GM12878 (cell line): Measurements from ENCODE around the gene FANK1. TPM values are rescaled to one million over a fixed set of nuclear protein-coding genes. Genes with fewer than 3 reads are reported as not detected.

ENCODE experiments used
- ATAC-seq: fragments of 200-7000 bp; cut with Tn5 transposase; 3 replicates; pipeline ENCODE4 v1.9.1; 2020; ENCODE audit warnings: mild to moderate bottlenecking, moderate library complexity
- BruUV-seq: library from RNA; stranded (reverse); fragments of 400-500 nt; replicated peaks from 2 replicates; lab custom pipeline; 2021; lab: Mats Ljungman, UMichigan
- CTCF ChIA-PET: fragments of 300-600 bp; sonication (Branson Sonifier 250); formaldehyde crosslinking; extraction: SDS; loops from one replicate; lab custom pipeline; 2021; ENCODE audit warnings: inconsistent platforms; lab: Yijun Ruan, JAX
- POLR2A ChIA-PET: fragments of 350-600 bp; formaldehyde crosslinking; extraction: SDS; loops from one replicate; lab custom pipeline; 2021; ENCODE audit warnings: inconsistent platforms; lab: Charles Lee
- RAD21 ChIA-PET: fragments of 300-600 bp; sonication (Branson Sonifier 250); formaldehyde crosslinking; loops from one replicate; lab custom pipeline; 2023; ENCODE audit warnings: antibody characterized with exemption; ENCODE audit not compliant: unreplicated experiment; lab: Charles Lee
- SMC1A ChIA-PET: fragments of 300-600 bp; sonication (Branson Sonifier 250); formaldehyde crosslinking; loops from one replicate; lab custom pipeline; 2023; ENCODE audit not compliant: unreplicated experiment, uncharacterized antibody; lab: Charles Lee
- DNase-seq: peaks from one replicate; pipeline ENCODE4 v3.0.0-alpha.2; 2011; ENCODE audit warnings: low read depth, low spot score
- FAIRE-seq: peaks from 3 replicates; lab custom pipeline; 2011; peaks lifted over from hg19 to GRCh38; lab: Jason Lieb, UNC
- H2AFZ ChIP-seq: 2 replicates; pipeline ENCODE4 v1.6.0; 2011; ENCODE audit warnings: low read depth, low read length, control low read depth; ENCODE audit not compliant: control insufficient read depth
- H3K27ac ChIP-seq: 2 replicates; pipeline ENCODE4 v1.5.1; 2011; ENCODE audit warnings: control low read depth; ENCODE audit not compliant: control insufficient read depth, insufficient read depth
- H3K27me3 ChIP-seq, 2 experiments: replicated peaks in 1 of 2; 2 replicates each; pipeline versions ENCODE4 v1.6.0 to v1.6.1; 2011; ENCODE audit warnings: low read length in 1 of 2; ENCODE audit not compliant: control insufficient read depth in 2 of 2, insufficient read depth in 2 of 2
- H3K36me3 ChIP-seq, 2 experiments: 2 replicates each; pipeline ENCODE4 v1.5.1; 2011; ENCODE audit warnings: low read length in 1 of 2; ENCODE audit not compliant: control insufficient read depth in 2 of 2, insufficient read depth in 2 of 2
- H3K4me1 ChIP-seq: 2 replicates; pipeline ENCODE4 v1.6.1; 2011; ENCODE audit warnings: mild to moderate bottlenecking, low read length, moderate library complexity, mixed read lengths; ENCODE audit not compliant: control insufficient read depth, insufficient read depth
- H3K4me2 ChIP-seq: 2 replicates; pipeline ENCODE4 v1.6.0; 2011; ENCODE audit warnings: control low read depth; ENCODE audit not compliant: control insufficient read depth, insufficient read depth
- H3K4me3 ChIP-seq: fragments of 200-600 bp; sonication (generic); 2 replicates; pipeline ENCODE4 v1.5.1; 2016
- H3K79me2 ChIP-seq: 2 replicates; pipeline ENCODE4 v1.6.0; 2011; ENCODE audit warnings: low read length; ENCODE audit not compliant: control insufficient read depth, insufficient read depth
- H3K9ac ChIP-seq: 2 replicates; pipeline ENCODE4 v1.8.0; 2011; ENCODE audit warnings: low read length, control low read depth, mixed read lengths; ENCODE audit not compliant: control insufficient read depth, insufficient read depth
- H3K9me3 ChIP-seq: replicated peaks from 3 replicates; pipeline ENCODE4 v1.5.1; 2011; ENCODE audit warnings: mild to moderate bottlenecking, low read length; ENCODE audit not compliant: control insufficient read depth, insufficient read depth
- H4K20me1 ChIP-seq: 2 replicates; pipeline ENCODE4 v1.6.0; 2011; ENCODE audit not compliant: control insufficient read depth, insufficient read depth
- GABPA ChIP-seq: IDR thresholded peaks from 2 replicates; pipeline ENCODE4 v1.6.1; 2014; ENCODE audit warnings: antibody characterized with exemption, low read depth, mild to moderate bottlenecking, inconsistent platforms
- GATAD2B ChIP-seq: fragments of 450-650 bp; conservative IDR thresholded peaks from 2 replicates; pipeline ENCODE4 v1.6.1; 2017; ENCODE audit warnings: low read depth, mild to moderate bottlenecking, moderate library complexity
- HDGF ChIP-seq: fragments of 450-650 bp; IDR thresholded peaks from 2 replicates; pipeline ENCODE4 v1.6.1; 2016; ENCODE audit warnings: antibody characterized with exemption
- JUND ChIP-seq: IDR thresholded peaks from 2 replicates; pipeline ENCODE4 v1.6.1; 2012; ENCODE audit warnings: low read depth, mild to moderate bottlenecking, low read length, improper control_type of control experiment, moderate library complexity
- MXI1 ChIP-seq: fragments of 150-350 bp; IDR thresholded peaks from 2 replicates; pipeline ENCODE4 v1.6.1; 2011; ENCODE audit warnings: low read depth, mild to moderate bottlenecking, inconsistent platforms, low read length, improper control_type of control experiment
- NFYB ChIP-seq: IDR thresholded peaks from 2 replicates; pipeline ENCODE4 v1.6.1; 2011; ENCODE audit warnings: low read depth, mild to moderate bottlenecking, low read length, improper control_type of control experiment, moderate library complexity; ENCODE audit not compliant: insufficient read depth
- POLR2AphosphoS5 ChIP-seq: IDR thresholded peaks from 2 replicates; pipeline ENCODE4 v1.6.1; 2011; ENCODE audit warnings: mild to moderate bottlenecking, low read length, inconsistent platforms
- SMC3 ChIP-seq: IDR thresholded peaks from 2 replicates; pipeline ENCODE4 v1.6.1; 2011; ENCODE audit warnings: low read length, improper control_type of control experiment, borderline replicate concordance
- SREBF1 ChIP-seq: IDR thresholded peaks from 2 replicates; pipeline ENCODE4 v1.6.1; 2012; ENCODE audit warnings: mild to moderate bottlenecking, low read length
- WGBS: methylation state at CpG from one replicate; pipeline ENCODE4 v1.1.6; 2016; ENCODE audit warnings: low lambda C conversion rate; ENCODE audit not compliant: insufficient replicate concordance, insufficient coverage; ENCODE audit errors: missing lambda C conversion rate; 5-methylcytosine and 5-hydroxymethylcytosine counted together
- in situ Hi-C: fragments of 300-500 bp; cut with MboI; formaldehyde crosslinking; loops from 9 replicates; pipeline ENCODE4 v1.14.3; 2018; ENCODE audit warnings: mixed read lengths
- intact Hi-C: fragments of 100-400 bp; cut with micrococcal nuclease; formaldehyde crosslinking; loops from one replicate; pipeline ENCODE4 v1.14.2; 2022; ENCODE audit not compliant: unreplicated experiment
- polyA plus RNA-seq, 11 experiments: library from polyadenylated mRNA; depleted of rRNA in 4 of 11; unstranded in 6 of 11; stranded (reverse) in 5 of 11; fragments of >200 nt; fragmentation: Nextera tagmentation in 4 of 11; fragmentation: Illumina TruSeq in 1 of 11; extraction: Ambion mirVana in 4 of 11; extraction: Trizol in 1 of 11; gene quantifications; 1 replicate in 1 of 11; 2 replicates in 10 of 11; pipeline versions ENCODE4 v1.2.1 to v1.2.3, GENCODE V29; 2011 to 2016; ENCODE audit warnings: inconsistent platforms in 2 of 11, missing spikeins in 2 of 11, low read depth in 1 of 11
- total RNA-seq, 4 experiments: library from RNA; depleted of rRNA in 3 of 4; stranded (reverse); fragments of >200 nt in 3 of 4; fragmentation: Illumina TruSeq in 1 of 4; extraction: Trizol in 1 of 4; gene quantifications; 2 replicates each; pipeline versions ENCODE4 v1.2.1 to v1.2.3, GENCODE V29; 2013 to 2021
- TF ChIP-seq, protein P1 (sequence below): fragments of 450-650 bp; formaldehyde crosslinking; IDR thresholded peaks from 2 replicates; pipeline ENCODE4 v1.4.0; 2020; ENCODE audit warnings: mild to moderate bottlenecking, moderate library complexity
- TF ChIP-seq, protein P2 (sequence below): IDR thresholded peaks from 2 replicates; pipeline ENCODE4 v1.6.1; 2011; ENCODE audit warnings: mild to moderate bottlenecking, low read depth, low read length, moderate library complexity; ENCODE audit not compliant: insufficient replicate concordance
- TF ChIP-seq, protein P3 (sequence below): fragments of 450-650 bp; IDR thresholded peaks from 2 replicates; pipeline ENCODE4 v1.6.1; 2014; ENCODE audit warnings: mild to moderate bottlenecking
- TF ChIP-seq, protein P4 (sequence below): fragments of 450-650 bp; IDR thresholded peaks from 2 replicates; pipeline ENCODE4 v1.6.1; 2017; ENCODE audit warnings: mild to moderate bottlenecking, low read depth, inconsistent platforms; ENCODE audit not compliant: poor library complexity, severe bottlenecking

Gene FANK1
- total and polyA plus RNA-seq, 10 of the 15 experiments (the other 5 are each of a cell fraction or from before 2014, with no cell fraction given): 0.07 to 0.16 (median 0.13) TPM; not detected in 6

DNA sequence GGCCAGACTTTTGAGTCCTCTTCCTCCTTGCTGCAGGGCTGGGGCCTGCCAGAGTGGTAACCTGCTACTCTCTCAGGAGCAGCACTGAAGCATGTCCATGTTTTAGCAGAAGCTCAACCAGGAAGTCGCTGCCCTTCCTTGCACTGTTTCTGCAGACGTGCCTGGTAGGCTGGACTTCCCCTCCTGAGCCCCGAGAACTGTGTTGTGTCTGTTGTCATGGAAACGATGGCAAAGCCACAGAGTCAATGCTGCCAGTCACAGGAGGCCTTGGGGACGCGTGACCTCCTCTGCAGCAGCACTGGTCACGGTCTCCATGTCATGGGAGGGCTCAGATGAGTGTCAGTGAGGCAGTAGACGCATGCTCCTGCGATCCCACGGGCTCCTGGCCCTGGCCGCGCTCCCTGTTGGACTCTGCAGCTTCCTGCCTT, 145.5 kb downstream of the FANK1 start:
- CTCF ChIA-PET: interaction anchor here (1.0 kb wide), 1 partner anchor 48 kb away, joined by 3 read pairs; no protein-coding TSS in a partner anchor
- Histone ChIP-seq H2AFZ (peak overlapping the region; percentile 61), H3K4me3 (no peak overlapping the region)
- TF ChIP-seq, protein P1, sequence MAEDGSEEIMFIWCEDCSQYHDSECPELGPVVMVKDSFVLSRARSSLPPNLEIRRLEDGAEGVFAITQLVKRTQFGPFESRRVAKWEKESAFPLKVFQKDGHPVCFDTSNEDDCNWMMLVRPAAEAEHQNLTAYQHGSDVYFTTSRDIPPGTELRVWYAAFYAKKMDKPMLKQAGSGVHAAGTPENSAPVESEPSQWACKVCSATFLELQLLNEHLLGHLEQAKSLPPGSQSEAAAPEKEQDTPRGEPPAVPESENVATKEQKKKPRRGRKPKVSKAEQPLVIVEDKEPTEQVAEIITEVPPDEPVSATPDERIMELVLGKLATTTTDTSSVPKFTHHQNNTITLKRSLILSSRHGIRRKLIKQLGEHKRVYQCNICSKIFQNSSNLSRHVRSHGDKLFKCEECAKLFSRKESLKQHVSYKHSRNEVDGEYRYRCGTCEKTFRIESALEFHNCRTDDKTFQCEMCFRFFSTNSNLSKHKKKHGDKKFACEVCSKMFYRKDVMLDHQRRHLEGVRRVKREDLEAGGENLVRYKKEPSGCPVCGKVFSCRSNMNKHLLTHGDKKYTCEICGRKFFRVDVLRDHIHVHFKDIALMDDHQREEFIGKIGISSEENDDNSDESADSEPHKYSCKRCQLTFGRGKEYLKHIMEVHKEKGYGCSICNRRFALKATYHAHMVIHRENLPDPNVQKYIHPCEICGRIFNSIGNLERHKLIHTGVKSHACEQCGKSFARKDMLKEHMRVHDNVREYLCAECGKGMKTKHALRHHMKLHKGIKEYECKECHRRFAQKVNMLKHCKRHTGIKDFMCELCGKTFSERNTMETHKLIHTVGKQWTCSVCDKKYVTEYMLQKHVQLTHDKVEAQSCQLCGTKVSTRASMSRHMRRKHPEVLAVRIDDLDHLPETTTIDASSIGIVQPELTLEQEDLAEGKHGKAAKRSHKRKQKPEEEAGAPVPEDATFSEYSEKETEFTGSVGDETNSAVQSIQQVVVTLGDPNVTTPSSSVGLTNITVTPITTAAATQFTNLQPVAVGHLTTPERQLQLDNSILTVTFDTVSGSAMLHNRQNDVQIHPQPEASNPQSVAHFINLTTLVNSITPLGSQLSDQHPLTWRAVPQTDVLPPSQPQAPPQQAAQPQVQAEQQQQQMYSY: no peak
- TF ChIP-seq GABPA (no peak), SMC3 (0 out of 2 replicates have a peak, but pooled peaks have one; percentile 9), JUND (no peak), NFYB (peak; percentile 79), SREBF1 (no peak), GATAD2B (peak; percentile 70; the same call in 1 of the 2 replicates), HDGF (peak; percentile 64; the same call in 1 of the 2 replicates), POLR2AphosphoS5 (no peak), MXI1 (peak; percentile 95)
- TF ChIP-seq, protein P2, sequence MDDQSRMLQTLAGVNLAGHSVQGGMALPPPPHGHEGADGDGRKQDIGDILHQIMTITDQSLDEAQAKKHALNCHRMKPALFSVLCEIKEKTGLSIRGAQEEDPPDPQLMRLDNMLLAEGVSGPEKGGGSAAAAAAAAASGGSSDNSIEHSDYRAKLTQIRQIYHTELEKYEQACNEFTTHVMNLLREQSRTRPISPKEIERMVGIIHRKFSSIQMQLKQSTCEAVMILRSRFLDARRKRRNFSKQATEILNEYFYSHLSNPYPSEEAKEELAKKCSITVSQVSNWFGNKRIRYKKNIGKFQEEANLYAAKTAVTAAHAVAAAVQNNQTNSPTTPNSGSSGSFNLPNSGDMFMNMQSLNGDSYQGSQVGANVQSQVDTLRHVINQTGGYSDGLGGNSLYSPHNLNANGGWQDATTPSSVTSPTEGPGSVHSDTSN: peak; percentile 85
- TF ChIP-seq, protein P3, sequence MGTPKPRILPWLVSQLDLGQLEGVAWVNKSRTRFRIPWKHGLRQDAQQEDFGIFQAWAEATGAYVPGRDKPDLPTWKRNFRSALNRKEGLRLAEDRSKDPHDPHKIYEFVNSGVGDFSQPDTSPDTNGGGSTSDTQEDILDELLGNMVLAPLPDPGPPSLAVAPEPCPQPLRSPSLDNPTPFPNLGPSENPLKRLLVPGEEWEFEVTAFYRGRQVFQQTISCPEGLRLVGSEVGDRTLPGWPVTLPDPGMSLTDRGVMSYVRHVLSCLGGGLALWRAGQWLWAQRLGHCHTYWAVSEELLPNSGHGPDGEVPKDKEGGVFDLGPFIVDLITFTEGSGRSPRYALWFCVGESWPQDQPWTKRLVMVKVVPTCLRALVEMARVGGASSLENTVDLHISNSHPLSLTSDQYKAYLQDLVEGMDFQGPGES: no peak
- TF ChIP-seq, protein P4, sequence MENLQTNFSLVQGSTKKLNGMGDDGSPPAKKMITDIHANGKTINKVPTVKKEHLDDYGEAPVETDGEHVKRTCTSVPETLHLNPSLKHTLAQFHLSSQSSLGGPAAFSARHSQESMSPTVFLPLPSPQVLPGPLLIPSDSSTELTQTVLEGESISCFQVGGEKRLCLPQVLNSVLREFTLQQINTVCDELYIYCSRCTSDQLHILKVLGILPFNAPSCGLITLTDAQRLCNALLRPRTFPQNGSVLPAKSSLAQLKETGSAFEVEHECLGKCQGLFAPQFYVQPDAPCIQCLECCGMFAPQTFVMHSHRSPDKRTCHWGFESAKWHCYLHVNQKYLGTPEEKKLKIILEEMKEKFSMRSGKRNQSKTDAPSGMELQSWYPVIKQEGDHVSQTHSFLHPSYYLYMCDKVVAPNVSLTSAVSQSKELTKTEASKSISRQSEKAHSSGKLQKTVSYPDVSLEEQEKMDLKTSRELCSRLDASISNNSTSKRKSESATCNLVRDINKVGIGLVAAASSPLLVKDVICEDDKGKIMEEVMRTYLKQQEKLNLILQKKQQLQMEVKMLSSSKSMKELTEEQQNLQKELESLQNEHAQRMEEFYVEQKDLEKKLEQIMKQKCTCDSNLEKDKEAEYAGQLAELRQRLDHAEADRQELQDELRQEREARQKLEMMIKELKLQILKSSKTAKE: peak; percentile 100

More for the DNA sequence above, 145.5 kb downstream of the FANK1 start:
- Histone ChIP-seq H3K36me3 (no peaks in the 10 kb centered on the region), H3K9ac (no peak overlapping the region), H3K4me2 (peak overlapping the region; percentile 44; the same call in 1 of the 2 replicates), H3K27ac (no peak overlapping the region), H3K4me1 (peaks cover 13% of the 10 kb centered on the region), H3K9me3 (peaks cover 1% of the 10 kb centered on the region; the same call in 1 of the 3 replicates), H3K27me3 (no peaks in the 10 kb centered on the region), H3K79me2 (no peaks in the 10 kb centered on the region), H4K20me1 (no peaks in the 10 kb centered on the region)
- 0% methylated on average over 12 of the region's 12 CpGs for WGBS
- no TSS peak for BruUV-seq
- ChIA-PET RAD21 (interaction anchor here (0.8 kb wide), 1 partner anchor 242 kb away, joined by 4 read pairs; no protein-coding TSS in a partner anchor), SMC1A (interaction anchor here (0.7 to 0.8 kb wide), 2 partner anchors 11 to 35 kb away, joined by 3 to 4 read pairs; no protein-coding TSS in a partner anchor), POLR2A (no interaction called here)
- intact Hi-C loops (no loop called here), in situ Hi-C loops (loop anchor here (10.0 kb wide), 1 partner anchor 337 kb away; no protein-coding TSS in a partner anchor)
- ATAC-seq (peak; percentile 98), FAIRE-seq (peak; percentile 96), DNase-seq (peak; percentile 95)
